KOPT-K1 (cell line): ENCODE data around the gene TULP4.

Experiments used
- H3K27ac ChIP-seq: fragments of 200-600 bp; sonication (generic); 2 replicates; pipeline ENCODE4 v1.5.1; 2016; ENCODE audit warnings: antibody characterized with exemption, mild to moderate bottlenecking, low read depth, low read length; ENCODE audit not compliant: poor library complexity, severe bottlenecking
- H3K36me3 ChIP-seq: fragments of 200-600 bp; sonication (generic); 2 replicates; pipeline ENCODE4 v1.5.1; 2017; ENCODE audit warnings: antibody characterized with exemption, mild to moderate bottlenecking, low read length, moderate library complexity; ENCODE audit not compliant: insufficient read depth
- H3K9me3 ChIP-seq: fragments of 200-600 bp; sonication (generic); 2 replicates; pipeline ENCODE4 v1.5.1; 2017; ENCODE audit warnings: antibody characterized with exemption, low read length, mild to moderate bottlenecking; ENCODE audit not compliant: insufficient read depth, poor library complexity, severe bottlenecking

TULP4 gene

DNA sequence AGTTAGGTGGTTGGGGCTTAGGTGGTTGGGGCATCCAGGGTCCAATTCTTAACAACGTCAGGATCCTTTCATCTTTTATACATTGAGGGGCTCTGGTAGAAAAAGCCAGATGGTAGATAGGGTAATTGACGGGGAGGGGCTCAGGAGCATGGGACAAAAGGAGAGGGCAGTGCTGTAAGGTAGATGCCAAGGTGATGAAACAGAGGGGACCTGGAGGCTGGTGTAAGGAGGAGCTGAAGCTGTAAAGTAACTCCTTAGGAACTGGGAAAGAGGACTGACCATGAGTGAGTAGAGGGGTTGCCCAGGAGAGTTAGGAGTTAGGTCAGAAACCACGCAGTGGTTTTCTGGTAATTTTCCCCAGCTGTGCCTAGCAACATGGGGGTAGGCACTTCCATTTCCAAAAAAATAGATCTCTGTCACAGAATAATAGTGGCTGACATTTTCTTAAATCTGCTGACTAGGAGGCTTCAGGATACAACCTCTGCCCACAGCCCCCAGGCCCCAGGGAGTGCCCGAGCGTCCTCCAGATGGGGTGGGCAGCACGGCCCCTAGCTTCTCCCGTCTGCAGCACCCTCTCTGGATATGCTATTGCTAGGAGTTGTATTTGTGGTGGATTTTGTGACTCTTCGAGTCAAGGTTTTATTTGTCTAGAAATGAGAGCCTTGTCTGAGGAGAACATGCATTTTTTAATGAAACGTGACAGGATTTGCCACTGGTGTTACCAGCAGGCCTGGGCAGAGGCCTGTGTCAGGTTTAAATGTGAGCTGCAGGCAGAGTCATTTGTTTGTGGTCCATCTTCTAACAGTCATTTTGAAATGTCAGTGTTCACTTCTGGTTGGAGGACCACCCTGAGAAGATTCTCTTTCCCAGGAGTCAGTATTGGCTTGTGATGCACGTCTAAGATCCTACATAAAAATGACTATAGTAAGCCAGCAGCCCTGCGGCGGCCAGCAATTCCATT lies 44.6 kb downstream of the TULP4 start:
- no peaks in the 10 kb centered on the region for H3K9me3 ChIP-seq
- no peak overlapping the region for H3K27ac ChIP-seq
- no peaks in the 10 kb centered on the region for H3K36me3 ChIP-seq

DNA sequence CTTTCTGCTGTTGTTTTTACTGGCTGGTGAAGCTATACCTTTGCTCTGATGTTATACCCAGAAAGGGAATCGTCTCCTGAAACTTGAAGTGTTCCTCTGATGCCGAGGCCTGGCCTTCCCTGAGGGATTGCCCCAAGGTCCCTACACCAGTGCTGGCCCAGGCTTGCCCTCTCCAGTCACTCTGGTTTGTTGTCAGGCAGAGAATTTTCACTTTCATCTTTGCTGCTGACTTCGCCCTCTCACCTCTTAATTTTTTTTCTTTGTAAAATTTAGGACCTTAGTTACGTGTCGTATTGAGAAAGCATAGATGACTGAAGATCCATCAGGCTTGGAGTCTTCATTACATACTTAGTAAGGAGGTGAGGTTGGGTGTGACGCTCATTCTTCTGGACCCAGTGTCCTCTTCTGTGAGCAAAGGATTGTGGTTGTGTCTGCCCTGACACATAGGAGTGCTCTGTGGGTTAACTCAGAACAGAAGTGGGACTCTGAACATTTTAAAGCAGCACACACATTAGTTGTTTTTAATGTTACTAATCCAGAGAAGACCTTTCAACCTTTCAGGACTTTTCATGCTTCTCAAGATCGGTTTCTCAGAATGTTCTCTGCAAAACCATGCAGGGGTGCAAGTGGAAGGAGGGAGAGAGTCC lies 45.4 kb downstream of the TULP4 start:
- no peak overlapping the region for H3K27ac ChIP-seq
- H3K9me3 ChIP-seq = no peaks in the 10 kb centered on the region
- H3K36me3 ChIP-seq = no peaks in the 10 kb centered on the region

DNA sequence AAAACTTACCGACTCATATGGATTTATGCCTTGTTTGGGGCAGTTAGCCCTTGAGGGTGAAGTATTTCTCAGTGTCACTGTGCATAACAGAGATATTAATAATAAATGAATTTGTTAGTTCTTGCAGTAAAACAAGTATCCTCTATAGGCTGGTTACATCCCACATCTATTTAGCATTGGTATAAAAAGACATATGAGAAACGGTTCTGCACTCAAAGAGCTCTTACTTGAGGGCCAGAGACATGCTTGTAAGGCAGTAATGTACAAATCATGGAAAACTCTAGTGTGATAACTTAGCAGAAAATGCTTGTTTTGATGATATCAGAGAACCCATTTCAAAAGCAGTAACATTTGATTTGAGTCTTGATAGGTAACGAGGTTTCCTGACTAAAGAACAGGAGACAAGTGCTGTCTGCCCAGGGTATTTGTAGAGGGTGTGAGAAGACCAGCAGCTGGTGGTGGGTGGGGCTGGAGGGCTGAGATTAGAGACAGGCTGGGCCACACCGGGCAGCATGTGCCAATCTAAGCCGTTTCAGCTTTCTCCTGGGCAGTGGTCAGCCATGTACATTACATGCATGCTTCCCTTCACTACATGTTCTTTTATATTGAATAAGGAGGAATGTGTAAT lies 46.3 kb downstream of the TULP4 start:
- no peak overlapping the region for H3K27ac ChIP-seq
- no peaks in the 10 kb centered on the region for H3K36me3 ChIP-seq
- H3K9me3 ChIP-seq = no peaks in the 10 kb centered on the region

DNA sequence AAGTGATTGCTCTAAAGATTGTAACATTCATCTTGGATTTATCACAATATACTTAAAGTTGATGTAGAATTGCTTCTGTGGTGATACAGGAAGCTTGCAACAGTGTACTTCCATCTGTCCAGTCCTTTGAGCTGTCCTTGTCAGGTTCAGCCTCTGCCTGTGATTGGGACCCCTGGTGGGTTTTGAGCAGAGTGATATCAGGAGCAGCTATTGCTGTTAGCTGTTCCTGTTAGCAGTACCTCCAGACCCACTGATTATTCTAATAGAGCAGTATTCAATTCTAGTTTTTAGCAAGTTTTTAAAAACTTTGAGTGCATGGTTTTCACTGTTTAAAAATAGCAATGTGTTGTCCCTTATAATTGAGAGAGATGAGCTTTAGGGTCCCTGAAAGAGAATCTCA lies 48.8 kb downstream of the TULP4 start:
- no peaks in the 10 kb centered on the region for H3K9me3 ChIP-seq
- no peak overlapping the region for H3K27ac ChIP-seq
- H3K36me3 ChIP-seq = no peaks in the 10 kb centered on the region

DNA sequence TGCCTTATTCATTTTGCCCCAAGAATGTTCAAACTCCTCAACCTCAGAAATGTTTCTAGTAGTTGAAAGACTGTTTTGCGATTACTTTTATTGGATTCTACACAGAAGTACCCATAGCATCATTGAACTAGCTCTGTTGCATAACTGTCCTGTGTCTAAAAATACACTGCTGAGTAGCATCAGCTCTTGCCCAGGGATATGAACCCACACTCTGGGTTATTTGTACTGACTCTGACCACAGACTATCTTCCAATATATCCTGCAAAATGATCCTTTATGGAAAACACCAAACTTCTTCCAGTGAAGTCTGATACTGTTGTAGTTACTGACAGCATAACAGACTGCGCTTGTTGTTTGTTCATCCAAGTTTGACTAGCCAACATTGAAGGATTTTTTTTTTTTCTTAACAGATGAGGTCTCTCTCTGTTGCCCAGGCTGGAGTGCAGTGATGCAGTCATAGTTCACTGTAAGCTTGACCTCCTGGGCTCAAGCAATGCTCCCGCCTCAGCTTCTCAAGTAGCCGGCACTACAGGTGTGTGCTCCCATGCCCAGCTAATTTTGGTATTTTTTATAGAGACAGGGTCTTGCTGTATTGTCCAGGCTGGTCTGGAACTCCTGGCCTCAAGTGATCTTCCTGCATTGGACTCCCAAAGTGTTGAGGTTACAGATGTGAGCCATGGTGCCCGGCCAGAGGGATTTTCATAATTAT lies 49.9 kb downstream of the TULP4 start:
- H3K27ac ChIP-seq = no peak overlapping the region
- no peaks in the 10 kb centered on the region for H3K36me3 ChIP-seq

DNA sequence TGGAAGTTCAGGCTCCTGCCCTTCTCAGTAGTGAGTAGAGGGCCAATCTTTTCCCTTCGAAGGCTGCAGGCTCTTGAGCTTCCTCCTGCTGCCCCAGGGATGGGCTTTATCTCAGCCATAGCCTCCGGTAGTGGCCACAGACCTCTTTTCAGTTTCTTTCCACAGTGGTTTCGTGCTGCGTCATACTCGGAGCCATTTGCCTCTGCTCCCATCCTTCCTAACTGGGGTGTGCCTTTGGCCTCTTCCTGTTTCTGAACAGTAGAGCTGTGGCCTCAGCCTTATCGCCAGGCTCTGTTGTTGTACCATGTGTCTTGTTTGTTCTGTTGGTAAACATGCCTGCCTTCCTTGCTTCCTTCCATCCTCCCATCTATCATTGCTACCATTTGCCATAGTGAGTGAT lies 54.1 kb downstream of the TULP4 start:
- Histone ChIP-seq H3K9me3 (no peaks in the 10 kb centered on the region), H3K36me3 (no peaks in the 10 kb centered on the region), H3K27ac (no peak overlapping the region)

More for the DNA sequence above, 49.9 kb downstream of the TULP4 start:
- H3K9me3 ChIP-seq = no peaks in the 10 kb centered on the region

DNA sequence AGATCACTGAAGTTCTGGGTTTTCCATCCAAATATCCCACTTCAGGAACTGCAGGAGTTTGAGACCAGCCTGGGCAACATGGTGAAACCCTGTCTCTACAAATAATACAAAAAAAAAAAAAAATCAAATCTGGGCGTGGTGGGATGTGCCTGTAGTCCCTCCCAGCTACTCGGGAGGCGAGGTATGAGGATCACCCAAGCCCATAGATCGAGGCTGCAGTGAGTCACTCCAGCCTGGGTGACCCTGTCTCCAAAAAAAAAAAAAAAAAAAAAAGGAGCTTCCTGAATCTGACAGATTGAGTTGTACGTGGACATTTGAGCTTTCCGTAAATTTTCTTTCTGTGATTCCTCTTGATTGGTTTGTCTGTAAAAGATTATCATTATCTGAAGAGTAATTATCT lies 55.6 kb downstream of the TULP4 start:
- Histone ChIP-seq H3K36me3 (no peaks in the 10 kb centered on the region), H3K27ac (no peak overlapping the region), H3K9me3 (no peaks in the 10 kb centered on the region)

DNA sequence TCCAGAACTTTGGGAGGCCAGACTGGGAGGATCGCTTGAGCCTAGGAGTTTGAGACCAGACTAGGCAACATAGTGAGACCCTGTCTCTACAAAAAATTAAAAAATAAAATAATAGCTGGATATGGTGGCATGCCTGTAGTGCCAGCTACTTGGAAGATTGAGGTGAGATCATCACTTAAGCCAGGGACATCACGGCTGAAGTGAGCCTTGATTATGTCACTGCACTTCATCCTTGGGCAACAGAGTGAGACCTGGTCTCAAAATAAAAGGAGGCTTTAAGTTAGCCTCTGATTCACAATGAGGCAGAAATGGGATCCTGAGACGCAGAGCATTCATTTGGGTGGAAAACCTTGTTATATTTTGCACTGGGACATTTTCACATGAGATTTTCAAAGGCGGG lies 57.0 kb downstream of the TULP4 start:
- no peaks in the 10 kb centered on the region for H3K9me3 ChIP-seq
- no peak overlapping the region for H3K27ac ChIP-seq

DNA sequence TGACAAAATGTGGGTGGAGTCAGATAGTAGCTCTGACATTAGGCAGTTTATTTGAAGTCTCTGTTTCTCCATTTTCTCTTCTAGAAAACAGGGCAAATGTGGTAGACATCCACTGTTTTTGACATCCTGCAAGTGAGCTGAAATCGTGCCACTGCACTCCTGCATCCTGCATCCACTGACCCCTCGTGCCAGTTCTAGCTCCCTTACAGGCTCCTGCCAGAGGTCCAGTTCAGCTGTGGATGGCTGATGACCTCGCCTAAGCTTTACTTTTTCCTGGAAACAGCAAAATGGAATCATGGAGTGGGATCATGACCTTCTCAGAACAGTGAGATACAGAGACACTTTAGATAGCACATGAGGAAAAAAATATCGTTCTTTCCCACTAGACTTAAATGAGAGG lies 58.5 kb downstream of the TULP4 start:
- H3K9me3 ChIP-seq = no peaks in the 10 kb centered on the region
- H3K27ac ChIP-seq = no peak overlapping the region
- no peaks in the 10 kb centered on the region for H3K36me3 ChIP-seq

More for the DNA sequence above, 57.0 kb downstream of the TULP4 start:
- H3K36me3 ChIP-seq = no peaks in the 10 kb centered on the region

DNA sequence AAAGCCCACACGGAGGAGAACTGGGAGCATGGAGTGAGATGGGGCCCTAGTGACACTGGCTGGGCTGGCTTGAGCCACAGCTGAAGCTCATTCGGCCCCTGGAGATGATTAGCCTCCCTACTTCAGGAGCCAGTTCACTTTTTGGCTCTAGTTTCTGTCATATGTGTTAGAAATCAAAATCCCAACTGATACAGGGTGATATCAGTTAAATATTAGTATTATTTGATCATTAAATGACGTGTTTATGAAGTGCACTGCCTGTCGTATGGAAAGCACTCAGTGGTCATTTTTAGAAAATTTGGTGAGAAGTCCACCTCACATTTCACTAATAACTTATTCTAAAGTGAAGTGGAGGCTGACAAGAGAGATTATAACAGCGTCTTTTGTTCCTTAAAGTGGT lies 59.0 kb downstream of the TULP4 start:
- Histone ChIP-seq H3K9me3 (no peaks in the 10 kb centered on the region), H3K36me3 (no peaks in the 10 kb centered on the region), H3K27ac (no peak overlapping the region)

DNA sequence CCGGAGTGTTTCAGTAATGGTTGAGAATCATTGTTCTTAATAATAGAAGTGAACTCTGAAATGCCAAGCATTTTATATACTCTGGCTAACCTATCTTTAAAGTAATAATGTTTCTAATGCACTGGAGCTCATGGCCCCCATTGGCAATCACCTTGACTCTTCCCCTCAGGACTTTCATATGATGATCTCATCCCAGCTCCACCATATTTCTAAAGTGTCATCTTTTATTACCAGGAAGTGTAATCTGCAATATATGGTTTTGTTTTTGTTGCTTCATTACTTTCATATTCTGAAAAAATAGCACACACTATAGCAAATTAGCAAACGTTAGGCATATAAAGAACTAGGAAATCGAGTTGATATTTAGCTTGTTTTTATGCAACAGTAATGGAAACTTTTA lies 60.3 kb downstream of the TULP4 start:
- no peaks in the 10 kb centered on the region for H3K9me3 ChIP-seq
- no peaks in the 10 kb centered on the region for H3K36me3 ChIP-seq
- H3K27ac ChIP-seq = no peak overlapping the region

DNA sequence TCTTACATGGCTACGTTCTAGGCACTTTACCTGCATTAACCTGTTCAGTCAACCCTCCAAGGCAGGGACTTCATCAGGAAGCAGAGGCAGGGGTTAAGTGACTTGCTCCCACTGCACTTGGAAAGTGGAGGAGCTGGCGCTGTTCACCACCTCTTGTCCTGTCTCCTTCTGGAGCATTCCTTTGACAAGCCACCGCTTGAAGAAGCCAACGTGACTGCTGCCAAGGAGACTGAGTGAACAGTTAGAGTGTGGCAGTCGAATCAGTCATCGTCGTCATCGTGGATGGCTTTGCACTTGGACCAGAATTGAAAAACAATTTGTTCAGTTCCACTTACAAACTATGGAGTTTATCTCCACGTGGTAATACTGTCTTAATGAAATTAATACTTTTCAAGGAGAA lies 60.9 kb downstream of the TULP4 start:
- Histone ChIP-seq H3K36me3 (no peaks in the 10 kb centered on the region), H3K27ac (no peak overlapping the region), H3K9me3 (no peaks in the 10 kb centered on the region)

DNA sequence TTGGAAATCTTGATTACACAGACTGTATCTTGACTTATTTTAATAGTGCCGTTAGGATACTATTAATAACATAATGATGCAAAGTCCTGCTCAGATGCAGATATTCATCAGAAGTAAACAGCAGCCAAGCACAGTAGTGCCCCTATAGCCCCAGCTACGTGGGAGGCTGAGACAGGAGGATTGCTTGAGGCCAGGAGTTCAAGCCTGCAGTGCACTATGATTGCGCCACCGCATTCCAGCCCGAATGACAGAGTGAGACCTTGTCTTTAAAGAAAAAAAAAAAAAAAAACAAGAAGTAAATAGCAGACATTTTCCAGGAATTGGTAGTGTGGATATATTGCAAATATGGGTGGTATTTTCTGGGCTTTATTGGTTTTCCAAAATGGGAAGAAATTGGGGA lies 61.8 kb downstream of the TULP4 start:
- Histone ChIP-seq H3K27ac (no peak overlapping the region), H3K9me3 (no peaks in the 10 kb centered on the region), H3K36me3 (no peaks in the 10 kb centered on the region)

DNA sequence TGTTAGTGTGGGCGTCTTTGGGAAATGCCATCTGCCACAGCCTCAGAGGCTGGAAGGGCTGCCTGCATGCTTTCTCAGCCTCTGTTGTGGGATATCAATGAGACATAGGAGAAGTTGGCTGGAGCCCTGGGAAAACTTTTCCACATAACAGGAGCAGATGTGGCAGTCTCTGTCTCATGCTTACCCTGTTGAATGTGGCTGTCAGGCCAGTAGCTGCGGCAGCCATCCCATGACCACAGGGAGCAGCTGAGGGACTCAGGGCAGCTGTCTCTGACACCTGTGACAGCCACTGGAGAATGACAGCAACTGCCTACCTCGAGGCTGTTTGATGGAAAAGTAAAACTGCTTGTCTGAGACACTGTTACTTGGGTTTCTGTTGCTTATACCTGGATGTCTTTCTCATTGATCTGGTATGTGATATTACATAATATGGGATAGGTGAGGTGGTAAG lies 64.4 kb downstream of the TULP4 start:
- no peaks in the 10 kb centered on the region for H3K9me3 ChIP-seq
- no peak overlapping the region for H3K27ac ChIP-seq
- H3K36me3 ChIP-seq = no peaks in the 10 kb centered on the region

DNA sequence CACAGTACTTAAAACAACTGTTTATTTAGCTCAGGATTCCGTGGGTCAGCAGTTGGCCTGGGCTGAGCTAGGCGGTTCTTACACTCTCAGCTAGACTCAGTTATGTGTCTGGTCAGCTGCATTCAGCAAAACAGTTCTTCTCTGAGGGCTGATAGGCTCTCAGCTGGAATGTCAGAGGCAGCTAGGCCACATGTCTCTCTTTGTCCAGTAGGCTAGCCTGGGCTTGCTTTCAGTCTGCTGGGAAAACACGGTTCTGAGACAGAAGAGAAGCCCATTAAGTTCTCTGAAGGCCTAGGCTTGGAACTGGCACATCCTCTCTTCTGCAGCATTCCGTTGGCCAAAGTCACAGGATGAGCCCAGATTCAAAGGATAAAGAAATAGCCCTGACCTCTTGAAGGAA lies 65.6 kb downstream of the TULP4 start:
- Histone ChIP-seq H3K27ac (no peak overlapping the region), H3K36me3 (no peaks in the 10 kb centered on the region), H3K9me3 (no peaks in the 10 kb centered on the region)
